Panc1 (cell line): ENCODE data around the gene ENPEP. TPM values are rescaled to one million over a fixed set of nuclear protein-coding genes. Genes with fewer than 3 reads are reported as not detected.

Experiments
- ATAC-seq: fragments of 200-7000 bp; cut with Tn5 transposase; 2 replicates; pipeline ENCODE4 v1.9.1; 2020; ENCODE audit warnings: mild to moderate bottlenecking, moderate library complexity
- BruUV-seq: library from RNA; stranded (reverse); fragments of 400-500 nt; replicated peaks from 2 replicates; lab custom pipeline; 2021; lab: Mats Ljungman, UMichigan
- CTCF ChIA-PET: fragments of 300-600 bp; sonication (Branson Sonifier 250); formaldehyde crosslinking; loops from one replicate; lab custom pipeline; 2022; ENCODE audit warnings: antibody characterized with exemption; lab: Charles Lee
- POLR2A ChIA-PET: fragments of 300-600 bp; sonication (Branson Sonifier 250); formaldehyde crosslinking; loops from one replicate; lab custom pipeline; 2022; ENCODE audit warnings: antibody characterized with exemption; lab: Charles Lee
- DNase-seq: peaks from one replicate; pipeline ENCODE4 v3.0.0-alpha.2; 2010; ENCODE audit warnings: low read depth, low spot score
- H3K27ac ChIP-seq: 2 replicates; pipeline ENCODE4 v1.5.1; 2011; ENCODE audit warnings: mild to moderate bottlenecking, low read length, inconsistent platforms
- H3K27me3 ChIP-seq: fragments of 200-500 bp; sonication (Bioruptor generic); 2 replicates; pipeline ENCODE4 v1.6.0; 2014; ENCODE audit warnings: low read length, inconsistent platforms; ENCODE audit not compliant: control insufficient read depth, insufficient read depth
- H3K36me3 ChIP-seq: fragments of 200-500 bp; sonication (Bioruptor generic); 2 replicates; pipeline ENCODE4 v1.5.1; 2014; ENCODE audit warnings: inconsistent platforms, mild to moderate bottlenecking, low read length, moderate library complexity; ENCODE audit not compliant: control insufficient read depth, insufficient read depth
- H3K4me1 ChIP-seq: 2 replicates; pipeline ENCODE4 v1.5.1; 2011; ENCODE audit warnings: inconsistent platforms, mild to moderate bottlenecking, low read length, moderate library complexity; ENCODE audit not compliant: control insufficient read depth, insufficient read depth
- H3K4me3 ChIP-seq, 2 experiments: 2 replicates each; pipeline ENCODE4 v1.5.1; 2011 to 2012; ENCODE audit warnings: low read depth in 2 of 2, low read length in 2 of 2, mild to moderate bottlenecking in 2 of 2, inconsistent platforms in 1 of 2, moderate library complexity in 1 of 2
- H3K9me3 ChIP-seq: fragments of 200-500 bp; sonication (Bioruptor generic); 2 replicates; pipeline ENCODE4 v1.5.1; 2014; ENCODE audit warnings: low read depth, mild to moderate bottlenecking, inconsistent platforms, low read length, moderate library complexity; ENCODE audit not compliant: control insufficient read depth, insufficient read depth
- CTCF ChIP-seq: fragments of 450-650 bp; IDR thresholded peaks from 2 replicates; pipeline ENCODE4 v1.5.1; 2017; ENCODE audit warnings: mild to moderate bottlenecking
- POLR2AphosphoS5 ChIP-seq: IDR thresholded peaks from 2 replicates; pipeline ENCODE4 v1.6.1; 2012; ENCODE audit warnings: mild to moderate bottlenecking, low read depth, low read length, moderate library complexity
- REST ChIP-seq, 2 experiments: IDR thresholded peaks; 2 replicates each; pipeline ENCODE4 v1.6.1; 2011 to 2012; ENCODE audit warnings: low read depth in 2 of 2, control low read depth in 1 of 2, low read length in 1 of 2, mild to moderate bottlenecking in 1 of 2, moderate library complexity in 1 of 2; ENCODE audit not compliant: insufficient read depth in 1 of 2
- SIN3A ChIP-seq: IDR thresholded peaks from 2 replicates; pipeline ENCODE4 v1.6.1; 2012; ENCODE audit warnings: low read depth, mild to moderate bottlenecking, low read length, moderate library complexity, borderline replicate concordance; ENCODE audit not compliant: insufficient read depth
- TCF7L2 ChIP-seq: IDR thresholded peaks from 2 replicates; pipeline ENCODE4 v1.6.1; 2011; ENCODE audit warnings: mild to moderate bottlenecking, low read depth, low read length, inconsistent platforms
- in situ Hi-C: cut with HindIII; loops from 2 replicates; pipeline ENCODE4 v1.10.0; 2016; ENCODE audit warnings: low sequenced_read_pairs, low pct_unique_long_range_greater_than_20kb
- intact Hi-C: fragments of 100-400 bp; cut with micrococcal nuclease; formaldehyde crosslinking; loops from one replicate; pipeline ENCODE4 v1.10.0; 2022; ENCODE audit not compliant: unreplicated experiment
- total RNA-seq: library from RNA; stranded (reverse); gene quantifications from one replicate; pipeline ENCODE4 v1.2.1, GENCODE V29; 2021; ENCODE audit not compliant: unreplicated experiment

Gene ENPEP
- total RNA-seq, 1 experiment from 2014 or later: not detected

- H3K36me3 ChIP-seq: no peaks in the 10 kb centered on the region
- no peaks in the 10 kb centered on the region for H3K9me3 ChIP-seq
- in situ Hi-C loops: no loop called here
- no peak overlapping the region for H3K27ac ChIP-seq
- POLR2A ChIA-PET: no interaction called here
- TF ChIP-seq REST (IDR thresholded peaks at IDR 0.05; ENCODE audit: insufficient read depth in 1 of 2, low read depth in 2 of 2, low read length in 1 of 2) (no peak), SIN3A (no peak), TCF7L2 (no peak)
- no TSS peak for BruUV-seq
- H3K4me1 ChIP-seq: no peaks in the 10 kb centered on the region
- intact Hi-C loops: no loop called here
- CTCF ChIA-PET: no interaction called here
- no peaks in the 10 kb centered on the region for H3K27me3 ChIP-seq
- no peak for ATAC-seq
- no peak for DNase-seq
- no peak overlapping the region for H3K4me3 ChIP-seq
Observed at GRCh38 chr4:110595583-110595982, 119.6 kb downstream of the ENPEP start.

GRCh38 chr4:110596431-110596830 is 120.5 kb downstream of the ENPEP start:
- intact Hi-C loops: no loop called here
- in situ Hi-C loops: no loop called here
- H3K27ac ChIP-seq: no peak overlapping the region
- CTCF ChIA-PET: no interaction called here
- no peak for TF ChIP-seq SIN3A
- no peak for TF ChIP-seq TCF7L2
- no peak for TF ChIP-seq CTCF
- no peak for TF ChIP-seq POLR2AphosphoS5
- TF ChIP-seq REST (IDR thresholded peaks at IDR 0.05; ENCODE audit: insufficient read depth in 1 of 2, low read depth in 2 of 2, low read length in 1 of 2): no peak
- no peaks in the 10 kb centered on the region for H3K36me3 ChIP-seq
- no peaks in the 10 kb centered on the region for H3K4me1 ChIP-seq
- ATAC-seq (no peak), DNase-seq (no peak)
- POLR2A ChIA-PET: no interaction called here
- H3K4me3 ChIP-seq: no peak overlapping the region
- no TSS peak for BruUV-seq
- no peaks in the 10 kb centered on the region for H3K9me3 ChIP-seq
- H3K27me3 ChIP-seq: no peaks in the 10 kb centered on the region
